Measurements from ENCODE around the gene GRAMD4.

The GRAMD4 gene, protein sequence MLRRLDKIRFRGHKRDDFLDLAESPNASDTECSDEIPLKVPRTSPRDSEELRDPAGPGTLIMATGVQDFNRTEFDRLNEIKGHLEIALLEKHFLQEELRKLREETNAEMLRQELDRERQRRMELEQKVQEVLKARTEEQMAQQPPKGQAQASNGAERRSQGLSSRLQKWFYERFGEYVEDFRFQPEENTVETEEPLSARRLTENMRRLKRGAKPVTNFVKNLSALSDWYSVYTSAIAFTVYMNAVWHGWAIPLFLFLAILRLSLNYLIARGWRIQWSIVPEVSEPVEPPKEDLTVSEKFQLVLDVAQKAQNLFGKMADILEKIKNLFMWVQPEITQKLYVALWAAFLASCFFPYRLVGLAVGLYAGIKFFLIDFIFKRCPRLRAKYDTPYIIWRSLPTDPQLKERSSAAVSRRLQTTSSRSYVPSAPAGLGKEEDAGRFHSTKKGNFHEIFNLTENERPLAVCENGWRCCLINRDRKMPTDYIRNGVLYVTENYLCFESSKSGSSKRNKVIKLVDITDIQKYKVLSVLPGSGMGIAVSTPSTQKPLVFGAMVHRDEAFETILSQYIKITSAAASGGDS

GRCh38 chr22:46619830-46620501, at the start of gene GRAMD4:
Gene GRAMD4 (plus strand): TSS chr22:46620386. CDS start chr22:46626800, 6,414 bp downstream.
- no peak for DNase-seq (ENCODE audit: low read depth, low spot score)

DNA sequence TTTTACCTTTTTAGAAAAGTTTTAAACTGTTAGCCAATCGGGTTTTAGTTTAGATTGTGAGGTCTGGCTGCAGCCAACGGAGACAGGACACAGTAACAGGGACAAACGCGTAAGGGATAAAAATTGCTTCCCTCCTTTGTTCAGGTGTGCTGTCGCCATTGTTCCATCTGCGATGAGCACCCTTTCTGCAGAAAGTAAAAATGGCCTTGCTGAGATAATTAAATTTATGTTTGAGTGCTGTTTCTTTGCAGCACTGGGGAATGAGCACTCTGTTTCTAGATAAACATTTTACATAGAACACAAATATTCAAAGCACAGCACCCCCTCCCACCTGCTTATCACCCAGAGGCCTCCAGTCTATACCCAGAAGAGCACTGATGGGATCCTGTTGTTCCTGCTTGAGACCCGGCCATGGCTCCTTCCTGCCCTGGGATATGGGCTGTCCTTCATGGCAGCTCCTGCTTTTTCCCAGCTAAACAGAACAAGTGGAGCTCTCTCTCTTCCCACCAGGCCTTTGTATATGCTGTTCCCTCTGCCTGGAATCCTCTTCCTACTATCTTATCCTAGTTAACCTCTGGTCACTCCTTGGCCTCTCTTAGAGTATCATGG, 48.4 kb upstream of the GRAMD4 start:
- DNase-seq (ENCODE audit: low read depth, low spot score): no peak

DNA sequence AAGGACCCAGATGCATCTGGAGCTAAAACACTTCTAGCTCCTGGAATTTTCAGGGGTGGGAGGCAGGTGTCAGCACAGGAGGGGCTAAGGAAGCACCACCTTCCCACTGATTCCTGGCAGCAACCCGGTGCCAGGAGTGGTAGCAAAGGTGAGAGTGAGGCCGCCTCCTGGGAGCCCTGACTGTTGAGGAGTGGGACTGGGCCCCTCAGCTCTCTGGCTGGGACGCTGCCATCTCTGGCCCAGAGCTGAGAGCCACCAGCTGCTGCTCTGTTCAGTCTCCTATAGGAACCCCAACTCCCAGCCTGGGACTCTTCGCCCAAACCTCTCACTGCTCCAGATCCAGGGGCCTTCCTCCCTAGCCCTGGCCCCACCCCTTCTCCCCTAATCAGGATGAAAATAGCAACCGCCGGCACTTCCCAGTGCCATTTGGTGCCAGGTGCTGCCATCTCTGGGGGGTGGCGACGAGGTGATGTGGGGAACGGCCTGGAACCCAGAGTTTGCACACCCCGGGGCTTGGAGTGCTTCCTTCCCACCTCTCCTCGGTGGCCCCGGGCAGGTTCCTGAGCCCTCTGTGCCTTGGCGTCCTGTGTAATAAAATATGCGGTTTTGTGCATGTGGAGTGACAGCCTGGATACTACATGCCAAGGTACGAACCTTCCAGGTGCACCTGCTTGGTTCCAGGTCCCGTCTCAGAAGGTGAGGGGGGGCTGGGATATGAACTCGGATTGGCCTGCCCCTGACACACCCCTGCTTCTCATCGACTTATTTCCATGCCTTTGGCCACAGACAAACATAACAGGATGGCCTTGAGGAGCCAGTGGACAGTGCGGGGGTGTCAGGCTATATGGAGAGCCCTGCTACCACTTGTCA, 47.0 kb upstream of the GRAMD4 start:
- DNase-seq (ENCODE audit: low read depth, low spot score): no peak

DNA sequence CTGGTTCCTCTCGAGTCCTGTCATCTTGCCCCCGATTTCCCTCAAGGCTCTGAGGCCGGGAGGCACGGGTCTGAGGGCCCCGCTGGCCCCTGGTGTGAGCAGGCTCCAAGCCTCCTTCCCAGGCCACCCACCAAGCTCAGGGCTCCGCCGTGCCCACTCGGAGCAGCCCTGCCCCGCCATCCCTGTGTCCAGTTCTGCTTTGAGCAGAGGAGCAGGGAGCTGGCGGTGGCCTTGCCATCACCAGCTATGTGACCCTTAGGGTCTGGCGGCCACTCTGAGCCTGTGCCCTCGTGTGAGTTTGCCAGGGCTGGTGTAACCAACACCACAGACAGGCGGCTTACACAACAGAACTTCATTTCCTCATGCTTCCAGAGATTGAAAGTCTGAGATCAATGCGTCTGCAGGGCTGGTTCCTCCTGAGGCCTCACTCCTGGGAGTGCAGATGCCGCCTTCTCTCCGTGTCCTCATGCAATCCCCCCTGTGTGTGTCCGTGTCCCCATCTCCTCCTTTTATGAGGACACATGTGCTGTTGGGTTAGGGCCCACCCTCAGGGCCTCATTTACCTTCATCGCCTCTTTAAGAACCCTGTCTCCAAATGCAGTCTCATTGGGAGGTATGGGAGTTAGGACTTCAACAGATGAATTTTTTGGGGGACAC, 46.3 kb upstream of the GRAMD4 start:
- DNase-seq (ENCODE audit: low read depth, low spot score): no peak

GRCh38 chr22:46574438-46574992, 45.7 kb upstream of the GRAMD4 start:
- DNase-seq (ENCODE audit: low read depth, low spot score): no peak

- no peak for DNase-seq (ENCODE audit: low read depth, low spot score)
Measured at GRCh38 chr22:46574993-46575910, 44.9 kb upstream of the GRAMD4 start.

- no peak for DNase-seq (ENCODE audit: low read depth, low spot score)
Measured at GRCh38 chr22:46575911-46576555, 44.2 kb upstream of the GRAMD4 start.

- no peak for DNase-seq (ENCODE audit: low read depth, low spot score)
Measured at GRCh38 chr22:46576556-46577367, 43.4 kb upstream of the GRAMD4 start.

DNA sequence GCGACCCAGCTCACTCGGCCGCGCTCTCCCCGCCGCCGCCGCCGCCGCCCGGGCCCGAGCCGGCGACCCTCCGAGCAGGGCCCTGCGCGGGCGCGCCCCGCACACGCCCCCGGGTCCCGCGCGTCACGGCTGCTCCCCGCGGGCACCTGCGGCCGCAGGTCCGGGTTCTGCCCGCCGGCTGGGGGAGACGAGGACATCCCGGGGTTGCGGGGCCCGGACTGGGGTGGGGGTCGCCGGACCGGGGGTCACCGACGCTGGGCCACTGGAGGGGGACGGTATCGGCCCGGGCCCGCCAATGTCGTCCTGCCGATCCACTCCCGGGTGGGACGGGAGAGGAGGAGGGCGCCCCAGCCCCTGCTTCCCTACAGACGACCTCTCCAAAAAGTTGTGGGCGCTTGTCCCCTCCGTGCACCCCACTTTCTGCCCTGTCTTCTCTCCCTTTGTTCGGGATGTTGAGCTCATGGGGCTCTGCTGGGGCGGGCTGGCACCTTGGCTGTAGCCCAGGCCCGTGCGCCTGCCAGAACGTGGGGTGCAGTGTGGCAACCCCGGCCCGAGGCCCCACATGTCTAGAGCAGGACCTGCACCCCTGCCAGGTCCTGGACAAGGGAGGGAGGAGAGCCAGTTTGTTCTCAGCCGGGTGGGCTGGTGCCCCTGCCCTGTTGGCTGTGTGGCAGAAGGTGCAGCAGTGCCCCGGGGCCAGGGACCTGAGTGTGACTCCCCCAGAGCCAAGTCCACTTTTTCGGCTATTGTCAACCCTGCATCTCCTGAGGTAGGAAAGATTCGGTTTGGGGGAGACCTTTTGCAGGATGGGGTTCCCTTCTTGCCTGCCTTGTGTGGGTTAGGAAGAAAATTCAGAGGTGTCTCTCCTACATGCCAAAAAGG, 42.6 kb upstream of the GRAMD4 start:
- DNase-seq (ENCODE audit: low read depth, low spot score): no peak

DNA sequence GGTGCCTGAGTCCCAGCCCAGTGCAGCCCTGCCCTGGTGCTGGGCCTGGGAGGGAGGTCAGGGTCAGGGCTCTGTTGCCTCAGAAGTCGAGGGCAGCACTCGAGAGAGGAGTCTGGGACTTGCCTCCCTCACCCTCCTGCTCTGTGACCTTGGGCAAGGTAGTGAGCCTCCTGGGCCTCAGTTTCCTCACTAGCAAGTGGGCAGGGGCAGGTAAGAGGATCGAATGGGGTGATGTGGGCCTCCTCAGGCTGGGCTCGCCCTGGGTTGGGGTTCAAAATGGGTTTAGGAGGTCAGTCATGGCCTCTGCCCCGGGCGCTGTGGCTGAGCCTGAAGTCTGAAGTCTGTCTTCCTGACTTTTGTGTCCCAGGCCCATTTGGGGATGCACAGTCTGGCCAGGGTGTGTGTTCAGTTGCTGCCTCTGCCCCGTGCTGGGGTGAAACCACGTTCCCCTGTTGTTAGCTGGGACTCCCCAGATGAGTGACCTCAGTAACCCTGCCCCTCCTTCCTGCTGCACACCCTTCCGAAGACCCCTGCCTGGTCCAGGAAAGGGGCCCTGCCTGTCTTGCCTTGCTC, 41.8 kb upstream of the GRAMD4 start:
- no peak for DNase-seq (ENCODE audit: low read depth, low spot score)

DNA sequence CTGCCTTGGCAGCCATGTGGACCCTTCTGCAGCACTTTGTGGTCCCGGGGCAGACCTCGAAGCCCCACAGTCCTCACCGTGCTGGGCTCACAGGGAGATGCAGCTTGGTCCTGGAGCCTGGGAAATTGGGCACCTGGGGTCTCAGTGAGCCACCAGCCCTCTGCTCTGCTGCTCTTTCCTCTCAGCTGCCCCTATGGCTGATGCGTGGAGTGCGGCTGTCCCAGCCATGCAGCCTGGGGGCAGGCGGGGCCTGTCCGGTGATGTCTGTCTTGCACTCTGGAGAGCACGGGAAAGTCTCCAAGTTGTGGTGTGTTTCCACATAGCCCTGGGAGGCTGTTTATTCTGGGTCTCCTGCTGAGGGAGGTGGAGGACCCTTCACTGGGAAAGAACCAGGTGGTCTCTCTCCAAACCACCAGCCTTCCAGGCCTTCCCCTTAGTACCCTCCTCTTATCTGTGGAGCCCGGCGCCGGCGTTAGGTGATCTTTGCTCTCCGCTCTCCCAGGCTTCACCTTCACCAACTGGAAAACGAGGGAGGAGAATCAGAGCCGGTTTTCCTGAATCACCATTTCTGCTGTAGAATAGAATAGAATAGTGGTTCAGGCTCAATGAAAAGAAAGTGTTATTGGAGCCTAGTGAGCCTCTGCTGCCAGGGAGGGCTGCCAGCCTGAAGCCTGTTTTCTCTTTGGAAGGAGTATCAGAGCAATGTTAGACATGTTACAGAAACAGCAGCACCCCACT, 41.2 kb upstream of the GRAMD4 start:
- no peak for DNase-seq (ENCODE audit: low read depth, low spot score)

- no peak for DNase-seq (ENCODE audit: low read depth, low spot score)
Measured at GRCh38 chr22:46579751-46580449, 40.3 kb upstream of the GRAMD4 start.

- DNase-seq (ENCODE audit: low read depth, low spot score): no peak
Measured at GRCh38 chr22:46580940-46581537, 39.1 kb upstream of the GRAMD4 start.

GRCh38 chr22:46581538-46582244, 38.5 kb upstream of the GRAMD4 start:
- no peak for DNase-seq (ENCODE audit: low read depth, low spot score)
